K562 (cell line): ENCODE data around the gene ABCA8. TPM values are rescaled to one million over a fixed set of nuclear protein-coding genes. Genes with fewer than 3 reads are reported as not detected.

Source experiments
- DACH1 ChIP-seq: fragments of 450-650 bp; IDR thresholded peaks from 2 replicates; pipeline ENCODE4 v1.6.1; 2018; ENCODE audit not compliant: partially characterized antibody
- E2F5 ChIP-seq: sonication (generic); formaldehyde crosslinking; IDR thresholded peaks from 2 replicates; pipeline ENCODE4 v1.8.0; 2022; ENCODE audit warnings: mild to moderate bottlenecking, missing genetic modification reagents
- ERF ChIP-seq: fragments of 450-650 bp; formaldehyde crosslinking; IDR thresholded peaks from 2 replicates; pipeline ENCODE4 v1.4.0; 2020; ENCODE audit warnings: mild to moderate bottlenecking, mixed read lengths
- GTF2E2 ChIP-seq: fragments of 200-800 bp; sonication (Bioruptor generic); IDR thresholded peaks from 2 replicates; pipeline ENCODE4 v1.6.1; 2016; ENCODE audit warnings: missing genetic modification characterization, missing compliant biosample characterization
- HES1 ChIP-seq: fragments of 450-650 bp; IDR thresholded peaks from 2 replicates; pipeline ENCODE4 v1.6.1; 2016; ENCODE audit warnings: low read depth, mild to moderate bottlenecking, moderate library complexity
- JUNB ChIP-seq: fragments of 450-650 bp; formaldehyde crosslinking; conservative IDR thresholded peaks from 2 replicates; pipeline ENCODE4 v1.4.0; 2020; ENCODE audit warnings: mild to moderate bottlenecking
- MYBL2 ChIP-seq, 2 experiments: fragments of 450-650 bp in 1 of 2; sonication (generic) in 1 of 2; formaldehyde crosslinking in 1 of 2; IDR thresholded peaks; 2 replicates each; pipeline versions ENCODE4 v1.6.1 to v1.8.1; 2017 to 2022; ENCODE audit warnings: borderline replicate concordance in 1 of 2, inconsistent platforms in 1 of 2, low read depth in 1 of 2, mild to moderate bottlenecking in 1 of 2, missing genetic modification reagents in 1 of 2, moderate library complexity in 1 of 2
- POLR2AphosphoS5 ChIP-seq: IDR thresholded peaks from 2 replicates; pipeline ENCODE4 v1.6.1; 2011; ENCODE audit warnings: mild to moderate bottlenecking, low read depth, low read length, moderate library complexity; ENCODE audit not compliant: control insufficient read depth, insufficient read depth
- PPARD ChIP-seq: fragments of 250-450 bp; sonication (Bioruptor Pico); IDR thresholded peaks from 2 replicates; pipeline ENCODE4 v1.8.0; 2022; ENCODE audit warnings: inconsistent platforms, mild to moderate bottlenecking, moderate library complexity
- RHOXF2B ChIP-seq: fragments of 250-450 bp; sonication (Bioruptor Pico); conservative IDR thresholded peaks from 2 replicates; pipeline ENCODE4 v1.5.1; 2021
- SMAD3 ChIP-seq: fragments of 450-650 bp; formaldehyde crosslinking; conservative IDR thresholded peaks from 2 replicates; pipeline ENCODE4 v1.4.0; 2020; ENCODE audit warnings: mild to moderate bottlenecking
- TEAD4 ChIP-seq, 2 experiments: sonication (generic) in 1 of 2; formaldehyde crosslinking in 1 of 2; IDR thresholded peaks; 2 replicates each; pipeline versions ENCODE4 v1.6.1 to v1.8.0; 2012 to 2022; ENCODE audit warnings: borderline replicate concordance in 1 of 2, inconsistent platforms in 1 of 2, low read length in 1 of 2, mild to moderate bottlenecking in 1 of 2, missing genetic modification reagents in 1 of 2
- THAP7 ChIP-seq: fragments of 250-450 bp; sonication (Bioruptor Pico); IDR thresholded peaks from 2 replicates; pipeline ENCODE4 v1.5.0; 2021
- ZNF3 ChIP-seq: fragments of 250-450 bp; sonication (Bioruptor Pico); IDR thresholded peaks from 2 replicates; pipeline ENCODE4 v1.5.0; 2021; ENCODE audit warnings: mild to moderate bottlenecking, moderate library complexity
- ZNF384 ChIP-seq: IDR thresholded peaks from 2 replicates; pipeline ENCODE4 v1.6.1; 2012; ENCODE audit warnings: low read depth, low read length, improper control_type of control experiment
- ZNF785 ChIP-seq: fragments of 250-450 bp; sonication (Bioruptor Pico); IDR thresholded peaks from 2 replicates; pipeline ENCODE4 v1.4.0; 2020; ENCODE audit warnings: mild to moderate bottlenecking
- polyA plus RNA-seq, 8 experiments: library from polyadenylated mRNA; depleted of rRNA in 4 of 8; stranded (reverse) in 5 of 8; unstranded in 3 of 8; fragments of >200 nt; fragmentation: Nextera tagmentation in 2 of 8; fragmentation: Illumina TruSeq in 1 of 8; extraction: Ambion mirVana in 2 of 8; extraction: Trizol in 1 of 8; gene quantifications; 2 replicates each; pipeline versions ENCODE4 v1.2.1 to v1.2.3, GENCODE V29; 2011 to 2014; ENCODE audit warnings: inconsistent platforms in 1 of 8, missing spikeins in 1 of 8
- total RNA-seq, 7 experiments: library from RNA; depleted of rRNA in 6 of 7; stranded (reverse); fragments of >200 nt in 6 of 7; fragmentation: Illumina TruSeq in 2 of 7; extraction: Trizol in 2 of 7; gene quantifications; 2 replicates each; pipeline versions ENCODE4 v1.2.1 to v1.2.3, GENCODE V29; 2011 to 2021; ENCODE audit warnings: low replicate concordance in 1 of 7
- TF ChIP-seq, protein P1 (sequence below): sonication (generic); formaldehyde crosslinking; IDR thresholded peaks from 2 replicates; pipeline ENCODE4 v1.4.0; 2020; ENCODE audit warnings: mild to moderate bottlenecking, missing genetic modification reagents
- TF ChIP-seq, protein P2 (sequence below): fragments of 450-650 bp; formaldehyde crosslinking; IDR thresholded peaks from 2 replicates; pipeline ENCODE4 v1.4.0; 2020; ENCODE audit warnings: mild to moderate bottlenecking, mixed read lengths
- TF ChIP-seq, protein P3 (sequence below): fragments of 450-650 bp; formaldehyde crosslinking; IDR thresholded peaks from 2 replicates; pipeline ENCODE4 v1.4.0; 2022; ENCODE audit warnings: mild to moderate bottlenecking, moderate library complexity
- TF ChIP-seq, protein P4 (sequence below): IDR thresholded peaks from 2 replicates; pipeline ENCODE4 v1.6.1; 2011; ENCODE audit not compliant: insufficient read length; ENCODE audit errors: extremely low read depth

Gene ABCA8
- total and polyA plus RNA-seq, 9 of the 15 experiments (the other 6 are each of a cell fraction or from before 2014, with no cell fraction given) = 1.8 to 13.2 (median 12.0) TPM

GRCh38 chr17:68955181-68955841, at the start of gene ABCA8 (continued):
- no peak for TF ChIP-seq THAP7 (CRISPR knock-in tag)
- peak; percentile 48; the same call in 1 of the 2 replicates for TF ChIP-seq MYBL2 (IDR thresholded peaks at IDR 0.05; ENCODE audit: low read depth)
- TF ChIP-seq MYBL2 (CRISPR knock-in tag; IDR thresholded peaks at IDR 0.05; ENCODE audit: borderline replicate concordance) = no peak
- TF ChIP-seq JUNB (CRISPR knock-in tag) = no peak
- TF ChIP-seq PPARD = no peak
- TF ChIP-seq SMAD3 (CRISPR knock-in tag) = no peak
- no peak for TF ChIP-seq HES1
- TF ChIP-seq ERF (CRISPR knock-in tag) = no peak
- TF ChIP-seq E2F5 = no peak
- TF ChIP-seq, protein P1, sequence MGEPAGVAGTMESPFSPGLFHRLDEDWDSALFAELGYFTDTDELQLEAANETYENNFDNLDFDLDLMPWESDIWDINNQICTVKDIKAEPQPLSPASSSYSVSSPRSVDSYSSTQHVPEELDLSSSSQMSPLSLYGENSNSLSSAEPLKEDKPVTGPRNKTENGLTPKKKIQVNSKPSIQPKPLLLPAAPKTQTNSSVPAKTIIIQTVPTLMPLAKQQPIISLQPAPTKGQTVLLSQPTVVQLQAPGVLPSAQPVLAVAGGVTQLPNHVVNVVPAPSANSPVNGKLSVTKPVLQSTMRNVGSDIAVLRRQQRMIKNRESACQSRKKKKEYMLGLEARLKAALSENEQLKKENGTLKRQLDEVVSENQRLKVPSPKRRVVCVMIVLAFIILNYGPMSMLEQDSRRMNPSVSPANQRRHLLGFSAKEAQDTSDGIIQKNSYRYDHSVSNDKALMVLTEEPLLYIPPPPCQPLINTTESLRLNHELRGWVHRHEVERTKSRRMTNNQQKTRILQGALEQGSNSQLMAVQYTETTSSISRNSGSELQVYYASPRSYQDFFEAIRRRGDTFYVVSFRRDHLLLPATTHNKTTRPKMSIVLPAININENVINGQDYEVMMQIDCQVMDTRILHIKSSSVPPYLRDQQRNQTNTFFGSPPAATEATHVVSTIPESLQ (CRISPR knock-in tag) = no peak
- no peak for TF ChIP-seq TEAD4 (IDR thresholded peaks at IDR 0.05; ENCODE audit: low read length)
- TF ChIP-seq TEAD4 (CRISPR knock-in tag; IDR thresholded peaks at IDR 0.05; ENCODE audit: borderline replicate concordance) = no peak
- TF ChIP-seq ZNF3 (CRISPR knock-in tag) = no peak
- no peak for TF ChIP-seq ZNF384
- TF ChIP-seq, protein P2, sequence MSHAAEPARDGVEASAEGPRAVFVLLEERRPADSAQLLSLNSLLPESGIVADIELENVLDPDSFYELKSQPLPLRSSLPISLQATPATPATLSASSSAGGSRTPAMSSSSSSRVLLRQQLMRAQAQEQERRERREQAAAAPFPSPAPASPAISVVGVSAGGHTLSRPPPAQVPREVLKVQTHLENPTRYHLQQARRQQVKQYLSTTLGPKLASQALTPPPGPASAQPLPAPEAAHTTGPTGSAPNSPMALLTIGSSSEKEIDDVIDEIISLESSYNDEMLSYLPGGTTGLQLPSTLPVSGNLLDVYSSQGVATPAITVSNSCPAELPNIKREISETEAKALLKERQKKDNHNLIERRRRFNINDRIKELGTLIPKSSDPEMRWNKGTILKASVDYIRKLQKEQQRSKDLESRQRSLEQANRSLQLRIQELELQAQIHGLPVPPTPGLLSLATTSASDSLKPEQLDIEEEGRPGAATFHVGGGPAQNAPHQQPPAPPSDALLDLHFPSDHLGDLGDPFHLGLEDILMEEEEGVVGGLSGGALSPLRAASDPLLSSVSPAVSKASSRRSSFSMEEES (CRISPR knock-in tag) = no peak
- TF ChIP-seq RHOXF2B (CRISPR knock-in tag) = no peak
- TF ChIP-seq, protein P3, sequence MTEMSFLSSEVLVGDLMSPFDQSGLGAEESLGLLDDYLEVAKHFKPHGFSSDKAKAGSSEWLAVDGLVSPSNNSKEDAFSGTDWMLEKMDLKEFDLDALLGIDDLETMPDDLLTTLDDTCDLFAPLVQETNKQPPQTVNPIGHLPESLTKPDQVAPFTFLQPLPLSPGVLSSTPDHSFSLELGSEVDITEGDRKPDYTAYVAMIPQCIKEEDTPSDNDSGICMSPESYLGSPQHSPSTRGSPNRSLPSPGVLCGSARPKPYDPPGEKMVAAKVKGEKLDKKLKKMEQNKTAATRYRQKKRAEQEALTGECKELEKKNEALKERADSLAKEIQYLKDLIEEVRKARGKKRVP (CRISPR knock-in tag) = no peak
- TF ChIP-seq DACH1 = no peak
- TF ChIP-seq ZNF785 (CRISPR knock-in tag) = no peak
- peak; percentile 43; the same call in 1 of the 2 replicates for TF ChIP-seq POLR2AphosphoS5
- TF ChIP-seq GTF2E2 (tag) = peak; percentile 61; the same call in 1 of the 2 replicates
- TF ChIP-seq, protein P4, sequence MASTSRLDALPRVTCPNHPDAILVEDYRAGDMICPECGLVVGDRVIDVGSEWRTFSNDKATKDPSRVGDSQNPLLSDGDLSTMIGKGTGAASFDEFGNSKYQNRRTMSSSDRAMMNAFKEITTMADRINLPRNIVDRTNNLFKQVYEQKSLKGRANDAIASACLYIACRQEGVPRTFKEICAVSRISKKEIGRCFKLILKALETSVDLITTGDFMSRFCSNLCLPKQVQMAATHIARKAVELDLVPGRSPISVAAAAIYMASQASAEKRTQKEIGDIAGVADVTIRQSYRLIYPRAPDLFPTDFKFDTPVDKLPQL = no peak
